NCI-H1092 treated with DMSO at 0.1 percent for 48 hours (cell line): ENCODE data around the gene BMP6.

ENCODE experiments used
- DNase-seq: peaks from one replicate; lab custom pipeline; 2025; lab: John Stamatoyannopoulos, UW

BMP6 gene

GRCh38 chr6:7725849-7726415 is at the start of gene BMP6:
Gene BMP6 (plus strand): TSS chr6:7726099. CDS start chr6:7726956, 857 bp downstream.
- peak; percentile 38 for DNase-seq

DNA sequence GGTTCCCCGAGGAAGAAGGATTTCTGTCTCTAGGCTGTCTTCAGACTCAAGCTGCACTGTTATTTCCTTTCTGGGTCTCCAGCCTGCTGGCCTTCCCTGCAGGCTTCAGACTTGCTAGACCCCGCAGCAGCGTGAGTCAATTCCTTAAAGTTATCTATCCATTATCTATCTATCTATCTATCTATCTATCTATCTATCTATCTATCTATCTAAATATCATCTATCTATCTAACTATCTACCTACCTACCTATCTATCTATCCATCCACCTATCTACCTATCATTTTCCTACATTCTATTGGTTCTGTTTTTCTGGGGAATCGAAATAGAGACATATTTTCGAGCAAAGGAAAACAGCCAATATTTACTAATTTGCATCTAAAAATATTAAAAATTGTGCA is 48.7 kb upstream of the BMP6 start:
- DNase-seq, result no peak

GRCh38 chr6:7680393-7681075 is 45.4 kb upstream of the BMP6 start:
- DNase-seq, result no peak

DNA sequence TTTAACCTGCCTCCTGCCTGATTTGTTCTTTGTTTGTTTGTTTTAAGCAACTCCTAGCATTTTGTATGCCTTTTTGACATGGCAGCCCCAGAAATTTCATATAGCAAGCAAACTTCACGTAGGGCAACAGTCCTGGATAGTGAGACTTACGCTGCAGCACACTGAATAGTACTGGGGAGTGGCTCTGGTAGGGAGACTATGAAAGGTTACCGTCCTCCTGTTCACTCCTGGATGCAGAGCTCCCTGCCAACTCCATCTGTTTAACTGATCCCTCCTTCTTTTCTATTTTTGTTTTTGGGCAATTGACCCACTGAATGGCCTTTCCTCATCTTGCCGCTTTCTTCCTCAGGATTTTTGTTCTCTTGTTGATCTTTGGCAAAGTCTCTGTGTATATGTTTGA is 44.5 kb upstream of the BMP6 start:
- DNase-seq, result no peak

GRCh38 chr6:7684076-7684475 is 41.8 kb upstream of the BMP6 start:
- no peak for DNase-seq

GRCh38 chr6:7684843-7685242 is 41.1 kb upstream of the BMP6 start:
- DNase-seq, result no peak

- DNase-seq, result no peak
Measured at GRCh38 chr6:7685276-7685675, 40.6 kb upstream of the BMP6 start.

DNA sequence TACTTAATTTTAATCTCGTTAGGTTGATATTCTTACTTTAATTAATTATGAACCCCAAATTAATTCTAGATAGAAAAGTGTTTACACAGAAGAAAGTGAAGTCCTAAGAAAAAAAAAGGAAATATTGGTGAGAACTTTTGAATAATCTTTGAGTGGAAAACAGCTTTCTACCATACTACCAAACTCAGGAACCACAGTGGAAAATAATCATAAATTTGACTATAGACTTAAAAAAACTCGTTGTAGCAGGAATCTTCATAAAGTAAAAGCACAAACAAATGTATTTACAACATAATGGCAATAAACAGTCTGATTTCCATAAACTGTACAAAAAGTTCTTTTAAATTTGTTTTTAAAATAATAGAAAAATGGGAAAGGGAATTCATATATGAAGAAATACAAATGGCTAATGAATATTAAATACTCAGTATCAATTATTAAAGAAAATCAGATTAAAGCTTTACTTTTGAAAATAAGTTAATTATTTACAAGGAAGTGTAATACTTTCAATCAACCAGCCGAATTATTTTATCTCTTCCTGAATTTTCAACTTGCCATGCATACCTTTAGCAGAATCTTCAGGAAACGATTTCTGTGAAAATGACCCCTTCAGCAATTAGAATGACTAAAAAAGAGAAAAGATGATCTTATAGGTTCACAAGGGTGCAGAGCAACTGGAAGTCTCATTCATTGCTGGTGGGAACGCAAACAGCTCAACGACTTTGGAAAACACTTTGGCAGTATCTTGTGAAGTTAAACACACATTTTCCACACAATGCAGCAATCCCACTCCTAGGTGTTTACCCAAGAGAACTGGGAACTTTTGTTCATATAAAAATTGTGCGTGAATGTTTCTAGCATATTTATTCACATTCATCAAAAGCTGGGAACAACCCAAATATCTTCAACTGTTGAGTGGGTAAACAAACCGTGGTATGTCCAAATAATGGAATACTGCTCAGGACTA is 38.5 kb upstream of the BMP6 start:
- DNase-seq, result no peak

DNA sequence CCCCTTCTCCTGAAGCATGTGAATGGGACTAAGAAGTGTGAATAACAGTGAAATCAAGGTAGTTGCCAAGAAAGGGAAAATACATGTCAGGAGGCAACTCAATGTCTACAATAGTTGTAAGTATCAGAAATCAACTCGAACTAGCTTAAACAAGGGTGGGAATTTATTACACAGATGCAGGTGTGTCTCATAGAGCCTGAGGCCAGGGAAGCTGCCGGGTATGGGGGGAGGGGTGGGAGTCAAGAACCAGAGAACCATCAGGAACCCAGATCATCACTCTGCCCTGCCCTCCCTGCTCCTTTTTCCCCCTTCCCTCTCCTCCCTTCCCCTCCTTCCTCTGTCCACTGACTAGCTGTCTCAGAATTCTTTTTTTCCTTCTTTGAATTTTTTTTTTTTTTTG is 34.9 kb upstream of the BMP6 start:
- no peak for DNase-seq

DNA sequence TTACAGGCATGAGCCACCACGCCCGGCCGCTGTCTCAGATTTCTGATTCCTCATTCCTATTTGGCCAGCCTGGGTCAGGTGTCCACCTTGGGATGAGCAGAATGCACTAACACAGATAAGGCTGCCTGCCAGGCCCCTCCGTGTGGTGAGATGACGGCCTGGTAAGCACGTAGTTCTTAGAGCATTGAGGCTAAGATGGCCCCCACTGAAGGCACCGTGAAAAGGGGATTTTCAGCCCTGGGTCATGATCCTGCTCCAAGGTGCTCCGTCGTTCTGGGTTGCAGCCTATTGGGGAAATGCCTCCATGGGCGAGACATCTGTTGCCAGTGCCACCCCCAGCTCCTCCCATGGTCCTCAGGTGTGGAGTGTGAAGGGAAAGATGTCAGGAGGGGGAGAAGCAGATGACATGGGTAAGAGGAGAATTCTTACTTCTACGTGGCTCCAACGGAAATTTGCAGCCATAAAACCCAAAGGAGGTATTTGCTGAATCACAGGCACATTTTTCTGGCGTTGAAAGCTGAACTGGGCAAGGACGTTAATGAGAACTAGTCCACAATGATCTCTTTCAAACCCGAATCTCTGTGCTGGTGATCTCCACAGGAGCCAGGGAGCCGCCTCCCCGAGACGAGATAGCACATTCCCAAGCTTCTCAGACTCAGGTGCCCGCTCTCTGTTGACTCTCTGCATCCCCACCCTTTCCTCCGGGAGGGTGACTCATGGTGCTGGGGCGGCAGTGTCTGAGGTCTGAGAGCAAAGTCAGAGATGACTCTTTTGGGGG is 34.0 kb upstream of the BMP6 start:
- no peak for DNase-seq

- DNase-seq, result no peak
Measured at GRCh38 chr6:7692453-7692784, 33.5 kb upstream of the BMP6 start.

- no peak for DNase-seq
Measured at GRCh38 chr6:7693827-7694226, 32.1 kb upstream of the BMP6 start.

DNA sequence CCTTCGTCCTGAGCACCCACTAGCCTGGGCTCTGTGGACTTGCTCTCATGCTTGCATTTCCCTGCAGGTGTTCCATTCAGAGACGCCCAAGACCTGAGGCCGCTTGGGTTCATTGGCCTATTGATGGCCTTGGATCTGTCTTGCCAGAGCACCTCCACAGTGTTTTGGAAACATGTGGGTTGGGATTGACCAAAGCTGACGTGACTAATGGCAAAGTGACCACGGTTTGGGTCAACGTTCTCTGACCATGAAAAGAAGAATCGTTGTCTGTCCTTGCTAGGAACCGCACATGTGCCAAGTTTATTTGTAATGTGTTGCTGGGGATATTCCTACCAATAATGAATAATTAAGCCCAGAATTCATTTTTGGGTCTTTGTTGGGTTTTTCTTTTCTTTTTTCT is 29.8 kb upstream of the BMP6 start:
- DNase-seq, result no peak

- no peak for DNase-seq
Measured at GRCh38 chr6:7697432-7697819, 28.5 kb upstream of the BMP6 start.

DNA sequence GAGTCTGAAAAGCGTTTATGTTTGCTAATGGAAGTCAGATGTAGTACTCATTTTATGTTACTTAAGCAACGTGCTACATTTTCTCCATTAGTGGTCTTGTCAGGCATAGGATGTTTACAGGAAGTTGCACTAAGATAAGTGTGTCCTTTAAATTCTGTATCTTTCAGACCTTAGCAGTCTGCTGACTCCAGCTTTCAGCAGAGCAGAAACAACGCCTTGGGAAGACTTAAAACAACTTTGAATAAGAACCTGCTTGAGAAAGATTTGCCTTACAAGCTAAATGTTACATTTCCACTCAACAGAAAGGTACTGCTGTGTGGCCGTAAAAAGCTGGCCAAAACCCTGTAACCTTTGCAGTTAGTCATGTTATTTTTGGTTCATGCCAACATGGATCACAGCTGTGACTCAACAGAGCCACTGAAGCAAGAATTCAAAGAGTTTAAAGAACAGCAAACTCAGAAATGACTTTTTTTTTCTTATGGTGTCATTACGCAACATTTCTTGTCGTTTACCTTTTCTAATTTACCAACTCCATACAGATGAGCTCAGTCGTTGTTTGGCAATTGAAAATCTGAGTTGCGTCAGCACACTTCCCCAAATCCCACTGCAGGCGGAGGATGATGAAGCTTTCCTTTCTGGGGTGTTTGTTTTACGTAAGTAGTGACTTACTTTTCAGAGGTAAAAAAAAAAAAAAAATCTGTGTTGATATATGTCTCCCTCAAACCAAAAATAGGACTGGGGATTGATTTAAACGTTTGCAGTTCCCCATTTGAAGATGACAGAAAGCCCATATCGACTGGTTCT is 27.9 kb upstream of the BMP6 start:
- DNase-seq, result no peak

DNA sequence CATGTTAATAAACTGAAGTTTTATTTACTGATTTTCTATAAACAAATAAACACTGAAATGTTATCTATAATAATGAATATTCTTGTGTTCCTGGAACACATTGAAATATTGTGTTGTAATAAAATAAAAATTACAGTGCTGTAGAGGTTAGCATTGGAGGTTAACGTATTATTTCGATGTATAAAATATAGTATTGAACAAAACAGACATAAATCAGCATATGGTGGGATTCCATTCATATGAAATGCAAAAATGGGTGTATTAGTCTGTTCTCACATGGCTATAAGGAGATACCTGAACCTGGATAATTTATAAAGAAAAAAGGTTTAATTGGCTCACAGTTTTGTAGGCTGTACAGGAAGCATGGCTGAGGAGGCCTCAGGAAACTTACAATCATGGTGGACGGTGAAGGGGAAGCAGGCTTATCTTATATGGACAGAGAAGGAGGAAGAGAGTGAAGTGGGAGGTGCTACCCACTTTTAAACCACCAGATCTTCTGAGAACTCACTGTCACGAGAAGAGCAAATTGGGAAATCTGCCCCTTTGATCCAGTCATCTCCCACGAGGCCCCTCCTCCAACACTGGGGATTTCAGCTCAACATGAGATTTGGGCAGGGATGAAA is 24.6 kb upstream of the BMP6 start:
- no peak for DNase-seq

DNA sequence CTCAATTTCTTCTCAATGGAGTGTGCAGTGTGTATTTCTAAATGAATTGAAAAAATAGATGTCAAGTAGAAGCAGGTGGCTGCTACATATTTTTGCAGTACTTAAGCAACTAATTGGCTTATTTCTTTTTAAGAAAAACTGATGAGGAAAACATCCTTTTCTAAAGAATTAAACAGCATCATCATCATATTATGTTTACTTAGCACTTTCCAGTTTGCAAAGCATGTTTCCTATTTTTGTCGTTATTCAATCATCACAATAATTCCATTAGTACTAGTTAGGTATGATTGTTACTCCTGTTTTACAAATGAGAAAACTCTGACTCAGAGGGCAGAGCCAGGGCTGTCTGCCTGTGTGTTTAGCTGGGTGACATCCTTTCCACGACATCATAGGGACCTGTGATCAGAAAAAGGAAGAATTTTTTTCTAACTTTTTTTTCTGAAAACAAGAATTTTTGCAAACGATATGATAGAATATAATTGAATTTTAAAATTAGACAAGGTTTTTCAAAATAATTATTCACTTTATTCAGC is 22.7 kb upstream of the BMP6 start:
- DNase-seq, result no peak

GRCh38 chr6:7705483-7705882 is 20.4 kb upstream of the BMP6 start:
- no peak for DNase-seq

GRCh38 chr6:7706269-7706668 is 19.6 kb upstream of the BMP6 start:
- no peak for DNase-seq

DNA sequence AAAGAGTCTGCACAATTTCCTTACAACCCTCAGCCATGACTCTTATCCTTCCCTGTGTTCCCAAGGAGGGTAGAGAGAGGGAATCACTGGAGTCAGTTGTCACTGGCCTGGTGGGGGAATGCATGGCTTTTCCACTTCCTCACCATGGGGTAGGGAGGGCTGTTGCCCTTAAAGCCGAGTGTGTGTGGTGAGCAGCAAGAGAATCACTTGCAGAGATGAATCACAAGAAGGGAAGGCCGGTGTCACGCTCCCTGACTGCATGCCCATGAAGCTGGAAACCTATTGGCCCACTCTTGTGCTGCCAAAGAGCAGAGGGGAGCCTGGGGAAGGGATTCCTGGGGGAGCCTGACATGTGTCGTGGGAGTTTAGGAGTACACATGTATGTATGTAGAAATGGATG is 18.1 kb upstream of the BMP6 start:
- no peak for DNase-seq

DNA sequence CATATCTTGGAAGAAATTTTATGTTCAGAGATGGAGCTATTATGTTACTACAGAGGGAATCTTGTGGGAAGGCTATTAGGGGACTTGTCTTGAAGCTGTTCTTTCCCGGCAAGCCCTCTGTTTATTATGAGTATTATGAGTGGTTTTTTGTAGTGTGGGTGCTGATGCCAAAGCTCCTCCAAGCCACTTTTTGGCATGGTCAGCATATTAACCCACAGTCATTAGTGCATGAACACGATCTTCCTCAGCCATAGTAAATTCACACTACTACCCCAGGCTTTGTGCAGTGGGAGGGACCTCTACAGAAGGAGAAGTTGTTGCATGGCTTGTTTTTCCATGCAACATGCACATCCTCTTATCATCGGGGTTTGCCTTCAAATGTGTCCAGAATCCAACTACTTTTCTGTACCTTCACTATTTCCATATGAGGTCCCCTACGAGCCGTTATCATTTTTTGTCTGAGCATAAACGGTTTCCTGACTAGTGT is 6.5 kb upstream of the BMP6 start:
- no peak for DNase-seq
